ENCODE data around the gene EXD3. TPM values are rescaled to one million over a fixed set of nuclear protein-coding genes. Genes with fewer than 3 reads are reported as not detected.

The EXD3 gene
- total and polyA plus RNA-seq, 4 donors, result 8.6 to 30.5 (median 19.5) TPM

- TF ChIP-seq, protein P1, sequence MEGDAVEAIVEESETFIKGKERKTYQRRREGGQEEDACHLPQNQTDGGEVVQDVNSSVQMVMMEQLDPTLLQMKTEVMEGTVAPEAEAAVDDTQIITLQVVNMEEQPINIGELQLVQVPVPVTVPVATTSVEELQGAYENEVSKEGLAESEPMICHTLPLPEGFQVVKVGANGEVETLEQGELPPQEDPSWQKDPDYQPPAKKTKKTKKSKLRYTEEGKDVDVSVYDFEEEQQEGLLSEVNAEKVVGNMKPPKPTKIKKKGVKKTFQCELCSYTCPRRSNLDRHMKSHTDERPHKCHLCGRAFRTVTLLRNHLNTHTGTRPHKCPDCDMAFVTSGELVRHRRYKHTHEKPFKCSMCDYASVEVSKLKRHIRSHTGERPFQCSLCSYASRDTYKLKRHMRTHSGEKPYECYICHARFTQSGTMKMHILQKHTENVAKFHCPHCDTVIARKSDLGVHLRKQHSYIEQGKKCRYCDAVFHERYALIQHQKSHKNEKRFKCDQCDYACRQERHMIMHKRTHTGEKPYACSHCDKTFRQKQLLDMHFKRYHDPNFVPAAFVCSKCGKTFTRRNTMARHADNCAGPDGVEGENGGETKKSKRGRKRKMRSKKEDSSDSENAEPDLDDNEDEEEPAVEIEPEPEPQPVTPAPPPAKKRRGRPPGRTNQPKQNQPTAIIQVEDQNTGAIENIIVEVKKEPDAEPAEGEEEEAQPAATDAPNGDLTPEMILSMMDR (IDR thresholded peaks at IDR 0.05; ENCODE audit: control extremely low read depth, extremely low read depth), result no peak
- Histone ChIP-seq H3K27ac (ENCODE audit: low read depth in 1 of 2, low read length in 1 of 2) (peak overlapping the region in 1 of 2 donors; percentile 71), H3K36me3 (ENCODE audit: control insufficient read depth in 4 of 4, insufficient read depth in 4 of 4, low read length in 4 of 4) (peaks cover 0 to 13% (median 3%) of the 10 kb centered on the region in 4 donors), H3K4me1 (ENCODE audit: control insufficient read depth in 5 of 5, insufficient read depth in 5 of 5, low read length in 5 of 5) (peaks cover 0 to 20% (median 6%) of the 10 kb centered on the region in 5 donors), H3K4me3 (peak overlapping the region; percentile 43), H3K27me3 (ENCODE audit: control insufficient read depth in 3 of 3, insufficient read depth in 3 of 3, low read length in 2 of 3) (no peaks in the 10 kb centered on the region), H3K9ac (ENCODE audit: insufficient read depth in 1 of 2, low read length in 2 of 2) (peak overlapping the region in 1 of 2 donors; percentile 37), H3K9me3 (ENCODE audit: control insufficient read depth in 4 of 4, insufficient read depth in 3 of 4, low read length in 3 of 4) (no peaks in the 10 kb centered on the region)
- ATAC-seq (ENCODE audit: insufficient read depth, low FRiP score) (no peak), DNase-seq (peak; percentile 32 to 57 (median 44))
- WGBS, 2 donors, result 12% methylated on average over 20 to 23 of the region's 24 CpGs
Measured at GRCh38 chr9:137454145-137454596, 31.2 kb upstream of the EXD3 start.

GRCh38 chr9:137453643-137454081 lies 30.7 kb upstream of the EXD3 start:
- Histone ChIP-seq H3K4me3 (no peak overlapping the region), H3K4me1 (ENCODE audit: control insufficient read depth in 5 of 5, insufficient read depth in 5 of 5, low read length in 5 of 5) (peaks cover 0 to 23% (median 7%) of the 10 kb centered on the region in 5 donors), H3K27ac (ENCODE audit: low read depth in 1 of 2, low read length in 1 of 2) (no peak overlapping the region), H3K27me3 (ENCODE audit: control insufficient read depth in 3 of 3, insufficient read depth in 3 of 3, low read length in 2 of 3) (no peaks in the 10 kb centered on the region), H3K9me3 (ENCODE audit: control insufficient read depth in 4 of 4, insufficient read depth in 3 of 4, low read length in 3 of 4) (no peaks in the 10 kb centered on the region), H3K9ac (ENCODE audit: insufficient read depth in 1 of 2, low read length in 2 of 2) (no peak overlapping the region), H3K36me3 (ENCODE audit: control insufficient read depth in 4 of 4, insufficient read depth in 4 of 4, low read length in 4 of 4) (peaks cover 0 to 18% (median 3%) of the 10 kb centered on the region in 4 donors)
- TF ChIP-seq, protein P1 (IDR thresholded peaks at IDR 0.05; ENCODE audit: control extremely low read depth, extremely low read depth), result no peak
- peak; percentile 71 for ATAC-seq (ENCODE audit: insufficient read depth, low FRiP score)
- WGBS, 2 donors, result 14 to 21% methylated on average over 23 to 25 of the region's 25 CpGs
- DNase-seq, result peak; percentile 80 to 86 (median 83)

DNA sequence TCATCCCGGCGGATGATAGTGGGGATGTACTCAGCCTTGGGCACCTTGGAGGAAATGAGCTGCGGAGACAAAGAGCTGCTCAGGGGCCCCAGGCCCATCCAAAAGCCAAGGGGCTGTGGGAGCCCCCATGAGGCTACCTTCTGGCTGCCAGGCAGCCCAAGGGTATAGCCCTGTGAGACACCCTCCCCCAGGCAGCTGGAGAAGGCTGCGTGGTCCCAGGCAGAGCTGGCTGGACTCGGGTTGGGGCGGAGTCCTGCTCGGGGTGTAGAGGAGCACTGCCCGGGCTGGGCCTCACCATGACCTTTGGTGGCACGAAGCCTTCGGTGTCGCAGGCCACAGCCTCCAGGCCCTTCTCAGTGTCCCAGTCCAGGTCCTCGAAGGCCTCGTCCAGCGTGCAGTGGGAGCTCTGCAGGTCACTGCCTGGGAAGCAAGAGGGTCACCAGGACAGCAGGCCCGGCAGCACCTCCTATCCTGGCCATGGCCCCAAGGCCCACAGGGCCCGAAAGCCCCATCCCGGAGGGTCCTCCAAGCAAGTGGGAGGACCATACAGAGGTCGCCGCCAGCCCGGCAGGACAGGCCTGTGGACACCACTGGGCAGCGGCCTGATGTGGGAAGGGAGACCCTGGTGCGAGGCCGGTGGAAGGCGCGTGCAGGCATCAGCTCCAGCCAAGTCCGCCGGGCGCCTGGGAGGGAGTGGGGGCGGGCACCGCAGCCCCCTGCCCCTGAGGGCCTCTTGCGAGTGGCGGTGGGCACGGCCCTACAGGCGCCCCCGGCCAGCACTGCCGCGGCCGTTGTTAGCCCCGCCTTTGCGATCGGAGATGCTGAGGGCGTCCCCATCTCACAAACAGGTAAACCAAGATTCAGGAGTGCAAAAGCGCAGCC lies 30.0 kb upstream of the EXD3 start:
- no peak overlapping the region for H3K4me3 ChIP-seq
- H3K4me1 ChIP-seq (ENCODE audit: control insufficient read depth in 5 of 5, insufficient read depth in 5 of 5, low read length in 5 of 5), result peaks cover 0 to 24% (median 4%) of the 10 kb centered on the region in 5 donors
- 82 to 91% methylated on average over 43 of the region's 43 CpGs for WGBS, 2 donors
- H3K27ac ChIP-seq (ENCODE audit: low read depth in 1 of 2, low read length in 1 of 2), result no peak overlapping the region
- no peaks in the 10 kb centered on the region for H3K27me3 ChIP-seq (ENCODE audit: control insufficient read depth in 3 of 3, insufficient read depth in 3 of 3, low read length in 2 of 3)
- H3K36me3 ChIP-seq (ENCODE audit: control insufficient read depth in 4 of 4, insufficient read depth in 4 of 4, low read length in 4 of 4), result peaks cover 0 to 19% (median 3%) of the 10 kb centered on the region in 4 donors
- TF ChIP-seq, protein P1 (IDR thresholded peaks at IDR 0.05; ENCODE audit: control extremely low read depth, extremely low read depth), result no peak
- no peak overlapping the region for H3K9ac ChIP-seq (ENCODE audit: insufficient read depth in 1 of 2, low read length in 2 of 2)
- H3K9me3 ChIP-seq (ENCODE audit: control insufficient read depth in 4 of 4, insufficient read depth in 3 of 4, low read length in 3 of 4), result no peaks in the 10 kb centered on the region
- ATAC-seq (ENCODE audit: insufficient read depth, low FRiP score), result no peak
- DNase-seq, result peak in 1 of 3 donors; percentile 14

All from lung (tissue), 12 donors.